ENCODE results near the gene SPOCK3. TPM values are rescaled to one million over a fixed set of nuclear protein-coding genes. Genes with fewer than 3 reads are reported as not detected.

SPOCK3 gene
- total and polyA plus RNA-seq, 9 donors = 0.50 to 11.0 (median 4.5) TPM

GRCh38 chr4:166737430-166737829 is 496.9 kb downstream of the SPOCK3 start:
- Histone ChIP-seq H3K27ac (no peak overlapping the region), H3K27me3 (no peaks in the 10 kb centered on the region), H3K4me1 (ENCODE audit: insufficient read depth) (no peaks in the 10 kb centered on the region), H3K4me3 (no peak overlapping the region), H3K9me3 (no peaks in the 10 kb centered on the region), H3K36me3 (no peaks in the 10 kb centered on the region)
- DNase-seq = no peak
- TF ChIP-seq POLR2A (IDR thresholded peaks at IDR 0.05) = no peak
- TF ChIP-seq EP300 (IDR thresholded peaks at IDR 0.05) = no peak
- no peak for TF ChIP-seq CTCF (IDR thresholded peaks at IDR 0.05)
- intact Hi-C loops (cut with DNase I) = no loop called here

GRCh38 chr4:166735553-166735952 is 498.7 kb downstream of the SPOCK3 start:
- WGBS, 3 donors = 41 to 81% (median 42%) methylated on average over 1 of the region's 1 CpG
- no peaks in the 10 kb centered on the region for H3K27me3 ChIP-seq
- DNase-seq = no peak
- H3K9me3 ChIP-seq = no peaks in the 10 kb centered on the region
- H3K36me3 ChIP-seq = no peaks in the 10 kb centered on the region
- H3K4me1 ChIP-seq (ENCODE audit: insufficient read depth) = no peaks in the 10 kb centered on the region
- H3K27ac ChIP-seq = no peak overlapping the region
- no peak overlapping the region for H3K4me3 ChIP-seq
- intact Hi-C loops (cut with DNase I) = no loop called here
- TF ChIP-seq EP300 (IDR thresholded peaks at IDR 0.05) = no peak
- TF ChIP-seq POLR2A (IDR thresholded peaks at IDR 0.05) = no peak
- no peak for TF ChIP-seq CTCF (IDR thresholded peaks at IDR 0.05)

GRCh38 chr4:166734797-166735196 is 499.5 kb downstream of the SPOCK3 start:
- no peaks in the 10 kb centered on the region for H3K4me1 ChIP-seq (ENCODE audit: insufficient read depth)
- H3K4me3 ChIP-seq = no peak overlapping the region
- DNase-seq = no peak
- 91 to 96% (median 94%) methylated on average over 3 of the region's 3 CpGs for WGBS, 3 donors
- no peaks in the 10 kb centered on the region for H3K9me3 ChIP-seq
- H3K27me3 ChIP-seq = no peaks in the 10 kb centered on the region
- TF ChIP-seq CTCF (IDR thresholded peaks at IDR 0.05) = no peak
- no peak for TF ChIP-seq POLR2A (IDR thresholded peaks at IDR 0.05)
- no peak for TF ChIP-seq EP300 (IDR thresholded peaks at IDR 0.05)
- H3K27ac ChIP-seq = no peak overlapping the region
- intact Hi-C loops (cut with DNase I) = no loop called here
- H3K36me3 ChIP-seq = no peaks in the 10 kb centered on the region

GRCh38 chr4:166733686-166734085 is 500.6 kb downstream of the SPOCK3 start:
- no peaks in the 10 kb centered on the region for H3K36me3 ChIP-seq
- no peaks in the 10 kb centered on the region for H3K4me1 ChIP-seq (ENCODE audit: insufficient read depth)
- no peak overlapping the region for H3K4me3 ChIP-seq
- no peak overlapping the region for H3K27ac ChIP-seq
- no peaks in the 10 kb centered on the region for H3K9me3 ChIP-seq
- 91 to 92% (median 91%) methylated on average over 3 of the region's 3 CpGs for WGBS, 3 donors
- TF ChIP-seq CTCF (IDR thresholded peaks at IDR 0.05) = no peak
- no peak for TF ChIP-seq POLR2A (IDR thresholded peaks at IDR 0.05)
- TF ChIP-seq EP300 (IDR thresholded peaks at IDR 0.05) = no peak
- intact Hi-C loops (cut with DNase I) = no loop called here
- no peaks in the 10 kb centered on the region for H3K27me3 ChIP-seq
- no peak for DNase-seq

GRCh38 chr4:166726832-166727231 is 507.5 kb downstream of the SPOCK3 start:
- 75 to 81% (median 76%) methylated on average over 5 of the region's 5 CpGs for WGBS, 3 donors
- H3K36me3 ChIP-seq = no peaks in the 10 kb centered on the region
- no peak overlapping the region for H3K4me3 ChIP-seq
- H3K27me3 ChIP-seq = no peaks in the 10 kb centered on the region
- H3K27ac ChIP-seq = no peak overlapping the region
- H3K4me1 ChIP-seq (ENCODE audit: insufficient read depth) = no peaks in the 10 kb centered on the region
- H3K9me3 ChIP-seq = no peaks in the 10 kb centered on the region
- intact Hi-C loops (cut with DNase I) = no loop called here
- TF ChIP-seq EP300 (IDR thresholded peaks at IDR 0.05) (no peak), POLR2A (IDR thresholded peaks at IDR 0.05) (no peak), CTCF (IDR thresholded peaks at IDR 0.05) (no peak)
- DNase-seq = no peak

Data from ovary (tissue), 9 donors.